ENCODE measurements around the gene RSPO3.

RSPO3 gene

DNA sequence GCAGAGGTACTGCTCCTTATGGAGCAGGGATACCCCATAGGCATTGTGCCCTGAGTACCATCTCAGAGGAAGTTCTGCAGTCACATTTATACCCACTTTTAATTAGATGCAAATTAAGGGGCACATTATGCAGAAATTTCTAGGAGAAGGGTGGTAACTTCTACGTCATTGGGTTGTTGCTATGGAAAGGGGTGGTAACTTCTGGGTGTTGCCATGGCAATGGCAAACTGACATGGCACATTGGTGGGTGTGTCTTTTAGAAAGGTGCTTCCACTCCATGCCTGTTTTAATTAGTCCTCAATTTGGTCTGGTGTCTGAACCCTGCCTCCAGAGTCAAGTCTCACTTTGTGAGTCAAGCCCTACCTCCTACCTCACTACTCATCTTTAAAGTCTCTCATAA is 42.0 kb downstream of the RSPO3 start:
- DNase-seq (ENCODE audit: low read depth): no peak

DNA sequence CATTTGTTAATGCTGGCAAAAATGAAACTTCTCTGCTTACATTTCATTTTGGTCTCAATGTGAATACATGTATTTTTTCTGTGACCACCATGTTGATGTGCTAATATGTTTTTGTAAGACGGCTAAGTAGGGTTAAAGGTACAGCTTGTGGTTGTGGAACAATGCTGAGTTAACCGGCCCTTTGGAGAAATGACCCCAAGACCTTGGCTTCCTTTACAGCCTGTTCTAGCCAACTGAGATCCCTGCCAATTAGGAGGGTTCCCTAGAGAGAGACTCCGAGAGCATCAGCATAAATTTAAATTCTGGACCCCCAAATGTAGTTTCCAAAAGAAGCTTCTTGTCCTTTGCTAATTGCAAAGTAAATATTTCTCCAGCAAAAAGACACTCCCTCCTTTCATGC is 44.4 kb downstream of the RSPO3 start:
- no peak for DNase-seq (ENCODE audit: low read depth)

DNA sequence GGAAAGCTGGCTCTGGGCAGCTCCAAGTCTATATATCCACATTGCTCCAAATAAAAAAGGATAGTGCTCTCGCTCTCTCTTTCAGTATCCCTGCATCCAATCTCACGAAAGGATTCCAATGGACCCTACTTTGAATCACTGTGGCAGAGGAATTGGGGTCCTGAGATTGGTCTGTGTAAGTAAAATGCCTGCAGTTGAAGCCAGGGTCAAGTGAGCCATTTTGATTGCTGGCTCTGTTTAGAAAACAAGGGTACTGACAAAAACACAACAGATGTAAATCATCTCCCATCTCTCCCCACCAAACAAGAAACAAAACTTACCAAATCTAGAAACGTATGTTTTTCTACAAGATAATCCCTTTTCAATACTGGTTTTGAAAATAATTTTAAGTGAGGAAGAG is 45.6 kb downstream of the RSPO3 start:
- DNase-seq (ENCODE audit: low read depth): no peak

DNA sequence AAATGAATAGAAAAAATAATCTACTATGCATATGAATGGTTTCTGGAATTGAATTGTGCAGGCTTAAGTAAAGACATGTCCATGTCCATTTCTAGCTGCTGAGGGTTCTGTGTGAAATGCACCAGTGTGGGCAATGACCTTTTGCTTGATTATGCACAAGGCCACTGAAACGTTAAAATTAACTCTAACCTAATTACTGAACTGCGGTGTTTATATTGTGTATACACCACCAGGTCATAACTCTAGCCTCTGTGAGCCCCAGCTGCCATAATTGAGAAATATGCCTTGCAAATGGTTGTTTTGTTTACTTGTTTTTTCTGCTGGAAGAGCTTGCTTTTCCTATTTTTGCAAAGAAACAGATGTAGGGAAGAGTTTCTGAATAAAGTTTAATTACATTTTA is 46.1 kb downstream of the RSPO3 start:
- DNase-seq (ENCODE audit: low read depth): no peak

DNA sequence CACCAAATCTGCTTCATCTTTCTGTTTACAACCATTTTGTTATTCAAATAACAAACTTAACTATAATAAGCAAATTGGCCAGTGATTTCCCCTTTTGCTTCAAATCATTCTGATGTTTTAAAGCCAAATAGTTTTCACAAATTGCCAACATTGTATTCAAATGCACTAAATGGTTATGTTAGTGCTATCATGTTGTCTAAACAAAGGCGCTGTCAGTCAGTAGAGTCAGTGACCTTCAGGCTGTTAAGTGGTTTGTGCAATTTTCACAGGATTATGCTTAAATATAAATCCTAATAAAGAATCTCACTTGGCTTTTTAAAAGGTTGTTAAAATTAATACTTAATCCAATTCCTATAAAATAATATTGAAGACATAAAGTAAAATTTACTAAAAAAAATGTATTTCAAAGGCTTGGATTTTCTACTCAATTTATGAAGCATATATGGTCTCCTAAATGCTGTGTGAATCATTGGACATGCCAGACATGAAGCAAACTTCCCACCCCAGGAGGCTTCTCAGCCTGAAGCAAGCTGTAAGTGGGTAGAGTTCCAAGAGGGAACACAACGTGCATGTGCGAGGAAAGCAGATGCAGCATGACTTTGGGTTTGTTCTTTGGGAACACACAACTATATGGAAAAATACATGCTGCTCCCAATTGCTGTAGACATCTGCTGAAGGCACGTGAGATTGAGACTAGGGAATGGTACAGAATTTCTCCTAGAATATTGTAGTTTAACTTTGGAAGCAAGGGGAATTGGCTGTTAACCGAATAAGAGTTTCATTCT is 54.9 kb downstream of the RSPO3 start:
- no peak for DNase-seq (ENCODE audit: low read depth)

DNA sequence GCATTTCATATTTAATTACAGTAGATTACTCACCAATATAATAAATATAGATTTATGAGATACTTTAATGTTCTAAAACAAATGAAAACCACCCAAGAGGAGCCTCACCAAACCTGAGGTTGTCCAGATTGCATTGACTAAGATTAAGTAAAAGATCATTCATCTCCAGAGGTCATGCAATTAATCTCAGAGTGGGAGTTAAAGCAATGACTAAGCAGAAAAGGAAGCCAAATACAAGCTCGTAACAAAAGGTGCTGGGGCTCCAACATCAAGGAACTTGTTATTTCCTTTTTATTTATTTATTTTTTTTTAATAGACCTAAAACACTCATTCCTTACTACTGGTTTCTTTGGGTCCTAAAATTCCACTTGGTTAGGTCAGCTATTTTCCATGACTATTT is 57.7 kb downstream of the RSPO3 start:
- DNase-seq (ENCODE audit: low read depth): no peak

DNA sequence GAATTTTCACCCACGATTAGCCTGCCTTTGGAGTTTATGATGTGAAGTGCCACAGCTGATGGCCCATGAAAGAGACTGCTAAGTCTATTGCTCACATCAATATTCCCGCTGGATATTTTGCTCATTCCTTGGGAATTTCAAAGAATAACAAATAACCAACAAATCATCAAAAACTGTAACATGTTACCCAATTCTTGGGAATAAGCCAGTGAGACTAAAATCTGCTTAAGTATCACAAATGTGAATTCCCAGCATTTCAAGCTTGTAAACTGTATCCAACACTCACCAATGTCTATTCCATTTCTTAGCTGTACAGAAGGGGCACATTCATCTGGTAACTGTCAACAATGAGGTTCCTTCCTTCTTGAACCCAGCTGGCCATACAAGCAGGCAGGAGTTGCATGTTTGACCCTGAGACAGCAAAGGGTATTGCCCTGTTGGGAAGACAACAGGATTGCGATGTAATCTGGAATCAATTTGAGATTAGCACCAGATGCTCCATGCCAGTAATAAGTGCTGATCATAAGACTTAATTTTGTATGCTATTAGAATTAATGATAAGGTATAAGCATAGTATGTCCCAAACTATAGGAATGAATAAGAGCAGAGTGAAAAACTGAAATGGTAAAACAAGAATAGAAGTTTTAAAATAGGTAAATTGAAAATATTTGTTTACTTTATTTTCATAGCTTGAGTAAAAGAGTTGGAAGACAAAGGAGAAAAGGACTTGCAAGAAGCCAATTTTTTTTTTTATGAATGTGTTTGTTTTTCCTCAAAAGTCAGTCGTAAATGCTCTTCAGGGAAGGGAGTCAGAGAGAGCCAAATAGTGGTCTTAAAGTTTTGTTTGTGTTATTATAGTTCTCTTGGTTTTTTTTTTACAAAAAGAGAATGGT is 58.8 kb downstream of the RSPO3 start:
- DNase-seq (ENCODE audit: low read depth): no peak

DNA sequence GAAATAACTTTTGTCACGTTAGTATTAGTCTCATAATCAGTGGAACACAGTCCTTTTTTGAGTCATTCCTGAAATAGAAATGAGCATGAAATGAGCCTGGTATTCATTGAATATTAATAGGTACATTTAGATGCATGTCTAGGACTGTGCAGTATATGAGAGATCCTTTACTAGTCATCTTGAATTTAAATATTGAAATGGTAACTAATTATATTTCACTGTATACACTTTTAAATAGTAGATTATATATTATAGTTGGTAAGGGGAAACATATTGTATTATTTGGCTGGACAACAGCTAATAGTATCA is 59.4 kb downstream of the RSPO3 start:
- no peak for DNase-seq (ENCODE audit: low read depth)

DNA sequence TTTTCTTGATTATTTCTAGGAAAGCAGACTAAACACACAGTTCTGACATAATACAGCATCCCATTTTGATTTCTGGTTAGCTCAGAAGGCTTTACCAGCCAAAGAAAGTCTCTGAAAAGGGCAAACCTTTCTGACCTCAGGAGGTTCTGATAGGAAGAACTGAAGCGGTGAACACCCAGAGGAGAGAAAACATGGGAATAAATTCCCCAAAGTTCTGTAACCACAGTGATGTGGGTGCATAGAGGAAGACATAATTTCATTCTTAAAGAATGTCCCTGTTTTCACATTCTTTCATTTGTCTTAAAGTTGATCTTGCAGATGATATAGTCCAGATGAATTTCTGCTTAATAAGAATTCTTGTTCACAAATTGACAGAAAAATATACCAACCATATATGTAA is 60.3 kb downstream of the RSPO3 start:
- no peak for DNase-seq (ENCODE audit: low read depth)

DNA sequence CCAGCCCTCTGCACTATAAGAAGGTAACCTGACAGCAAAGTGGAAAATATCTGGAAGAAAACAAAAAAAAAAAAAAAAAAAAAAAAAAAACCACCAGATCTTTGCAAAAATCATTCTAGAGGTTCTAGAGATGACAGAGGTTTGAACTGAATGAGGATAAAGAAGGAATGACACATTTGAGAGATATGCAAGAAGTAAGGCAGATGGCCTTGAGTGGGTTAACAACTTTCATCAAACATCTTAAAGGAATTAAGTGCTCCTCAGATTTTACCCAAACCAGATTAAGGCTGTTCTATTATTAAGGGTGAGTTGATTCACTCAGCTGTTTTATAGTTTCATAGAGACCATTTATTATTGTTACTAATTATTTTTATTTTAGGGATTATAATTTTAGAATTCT is 62.0 kb downstream of the RSPO3 start:
- DNase-seq (ENCODE audit: low read depth): no peak

DNA sequence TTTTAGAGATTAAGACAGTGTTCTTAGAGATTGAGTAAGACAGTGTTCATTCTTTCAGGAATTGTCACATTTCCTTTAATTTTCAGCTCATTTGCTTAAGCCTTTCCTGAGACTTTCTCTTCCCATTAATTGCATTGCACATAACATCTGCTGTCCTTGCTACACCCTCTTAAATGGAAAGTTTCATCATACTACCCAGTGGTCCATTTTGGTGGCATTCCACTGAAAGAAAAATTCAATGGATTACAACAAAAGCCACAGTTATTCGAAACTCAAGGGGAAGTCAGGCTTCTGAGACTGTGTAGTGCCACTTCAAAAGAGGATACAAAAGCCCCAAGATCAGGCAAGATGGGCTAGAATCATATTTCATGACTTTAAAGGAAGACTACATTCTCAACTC is 64.0 kb downstream of the RSPO3 start:
- no peak for DNase-seq (ENCODE audit: low read depth)

DNA sequence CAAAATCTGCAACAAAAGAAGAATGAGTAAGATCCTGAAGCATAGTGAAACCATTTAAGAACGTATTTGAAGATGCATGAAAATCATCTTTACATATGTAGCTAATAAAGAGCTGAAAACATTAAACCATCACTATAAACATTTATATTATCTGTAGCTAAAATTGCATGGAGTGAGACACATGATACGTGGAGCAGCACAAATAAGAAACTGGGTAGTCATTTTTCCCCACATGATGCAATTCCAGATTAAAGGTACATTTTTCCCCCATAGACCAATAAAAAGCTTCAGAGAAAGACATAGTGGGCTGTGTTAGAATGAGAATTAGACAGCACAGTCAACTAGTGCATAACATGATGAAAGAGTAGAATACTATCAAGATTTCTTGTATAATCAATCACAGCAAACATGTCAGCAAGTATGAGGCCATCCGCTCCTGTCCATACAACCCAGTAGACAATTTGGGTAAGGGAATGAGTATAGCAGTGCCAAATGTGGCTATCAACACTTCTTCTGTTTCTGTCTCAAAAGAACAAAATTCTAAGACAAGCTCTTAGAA is 67.0 kb downstream of the RSPO3 start:
- no peak for DNase-seq (ENCODE audit: low read depth)

DNA sequence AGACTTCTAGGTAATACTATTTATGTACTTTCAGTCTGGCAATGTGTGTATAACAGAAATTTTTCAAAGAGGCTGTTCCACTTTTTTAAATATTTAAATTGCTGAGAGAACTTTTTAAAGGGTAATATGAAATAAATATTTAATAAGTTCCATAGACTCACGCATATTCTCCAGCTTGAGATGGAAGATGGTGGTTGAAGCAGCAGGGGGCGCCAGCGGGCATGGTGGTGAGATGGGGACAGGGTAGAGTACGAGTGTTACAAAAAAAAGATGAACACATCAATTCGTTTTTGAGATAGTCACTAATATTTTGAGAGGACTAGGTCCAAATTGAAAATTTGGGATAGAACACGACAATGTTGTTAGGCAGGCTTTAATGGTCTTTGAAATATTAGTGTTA is 68.4 kb downstream of the RSPO3 start:
- no peak for DNase-seq (ENCODE audit: low read depth)

DNA sequence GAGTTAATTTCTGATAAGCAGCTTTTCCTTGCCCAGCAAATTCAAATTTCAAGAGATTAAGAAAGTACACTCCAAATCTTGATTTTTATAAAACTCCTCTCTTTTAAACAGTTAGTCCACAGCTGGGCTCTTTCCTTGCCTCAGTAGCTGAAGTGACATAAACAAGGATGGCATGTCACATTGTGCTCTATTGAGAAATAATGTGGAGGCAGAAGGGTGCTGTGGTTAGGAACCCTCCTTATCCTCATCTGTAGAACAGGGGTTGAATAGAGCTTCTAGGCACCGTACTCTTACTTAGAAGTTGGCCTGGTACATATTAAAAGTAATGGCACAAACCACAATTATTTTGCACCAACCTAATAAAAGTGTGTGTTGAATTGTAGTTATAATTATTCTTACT is 70.3 kb downstream of the RSPO3 start:
- no peak for DNase-seq (ENCODE audit: low read depth)

DNA sequence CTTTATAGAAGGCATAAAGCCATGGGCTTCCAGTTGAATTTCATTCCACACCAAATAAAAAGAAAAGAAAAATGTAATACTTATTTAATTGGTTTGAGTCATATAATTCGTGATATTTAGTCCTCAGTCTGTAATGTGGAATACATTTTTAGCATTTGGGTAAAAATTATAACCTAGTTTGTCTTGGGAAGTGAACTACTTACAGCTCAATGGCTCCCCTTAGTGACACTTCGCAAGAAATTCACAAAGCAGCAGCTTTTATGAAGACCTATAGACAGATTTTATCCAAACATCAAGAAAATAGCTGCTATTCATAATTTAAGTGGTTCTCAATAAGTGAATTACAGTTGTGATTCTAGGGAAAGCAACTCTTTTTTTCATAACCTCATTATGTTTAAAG is 72.1 kb downstream of the RSPO3 start:
- DNase-seq (ENCODE audit: low read depth): no peak

DNA sequence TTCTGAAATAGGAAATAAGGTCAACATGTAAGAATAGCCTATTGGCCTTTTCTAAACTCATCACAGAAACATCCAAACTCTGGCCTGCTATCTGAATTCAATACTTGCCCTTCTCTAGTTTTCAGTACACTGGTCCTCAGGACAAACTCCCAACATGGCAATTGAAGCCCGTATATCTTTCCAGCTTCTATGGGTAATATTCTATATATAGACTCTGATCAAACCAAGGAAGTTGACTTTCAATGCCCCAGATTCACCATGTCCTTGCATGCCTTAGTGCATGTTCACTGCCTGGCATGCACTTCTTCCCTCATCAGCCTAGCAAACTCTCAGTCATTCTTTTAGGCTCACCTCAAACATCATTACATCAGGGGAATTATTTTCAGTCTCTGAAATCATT is 73.2 kb downstream of the RSPO3 start:
- no peak for DNase-seq (ENCODE audit: low read depth)

DNA sequence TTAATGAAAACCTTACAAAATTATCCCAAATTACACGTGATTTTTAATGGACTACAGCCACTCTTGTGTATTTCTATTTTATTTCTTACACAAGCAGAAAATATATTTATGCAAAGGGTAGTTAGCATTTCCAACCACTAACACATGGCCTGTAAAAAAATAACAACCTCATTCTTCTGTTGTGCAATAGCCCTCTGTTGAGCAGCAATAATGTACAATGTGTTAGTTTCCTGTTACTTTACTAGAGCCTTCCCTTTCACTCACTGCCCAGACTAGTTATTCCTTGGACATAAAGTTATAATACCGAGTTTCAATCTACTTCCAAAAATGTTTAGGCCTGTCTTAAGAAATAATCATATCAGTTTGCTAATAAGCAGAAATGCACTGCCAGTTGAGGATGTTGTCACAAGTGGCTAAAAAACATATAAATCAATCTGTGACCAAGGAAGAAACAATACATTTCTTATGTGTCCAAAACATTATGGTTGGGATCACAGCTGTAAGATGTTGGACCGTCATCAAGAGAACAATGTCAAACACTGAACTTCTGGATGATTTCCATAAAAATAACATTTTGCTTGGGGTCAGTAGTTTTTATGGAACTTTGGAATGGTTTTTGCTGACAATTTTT is 74.6 kb downstream of the RSPO3 start:
- no peak for DNase-seq (ENCODE audit: low read depth)

DNA sequence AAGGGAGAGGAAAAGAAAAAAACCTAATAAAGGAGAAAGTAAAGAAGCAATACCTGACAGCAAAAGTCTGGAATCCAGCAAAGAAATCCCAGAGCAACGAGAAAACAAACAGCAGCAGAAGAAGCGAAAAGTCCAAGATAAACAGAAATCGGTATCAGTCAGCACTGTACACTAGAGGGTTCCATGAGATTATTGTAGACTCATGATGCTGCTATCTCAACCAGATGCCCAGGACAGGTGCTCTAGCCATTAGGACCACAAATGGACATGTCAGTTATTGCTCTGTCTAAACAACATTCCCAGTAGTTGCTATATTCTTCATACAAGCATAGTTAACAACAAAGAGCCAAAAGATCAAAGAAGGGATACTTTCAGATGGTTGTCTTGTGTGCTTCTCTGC is 77.4 kb downstream of the RSPO3 start:
- DNase-seq (ENCODE audit: low read depth): no peak

DNA sequence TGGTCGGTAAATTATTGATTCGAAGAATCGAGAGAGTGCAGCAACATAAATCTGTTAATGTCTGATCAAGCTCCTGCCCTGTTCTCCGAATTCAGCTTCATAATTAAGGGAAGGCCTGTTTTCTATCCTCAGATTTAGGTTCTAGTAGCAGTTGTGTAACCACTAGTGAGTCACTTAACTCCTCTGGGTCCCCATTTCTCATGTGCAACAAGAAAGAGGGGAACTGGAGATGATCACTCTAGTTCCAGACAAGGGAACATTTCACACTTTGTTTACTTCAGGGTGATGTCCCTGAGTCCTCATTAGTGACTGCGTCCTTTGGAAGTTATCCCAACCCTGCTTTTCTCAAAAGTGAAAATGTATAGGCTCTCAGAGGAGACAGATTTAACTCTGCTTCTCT is 80.1 kb downstream of the RSPO3 start:
- DNase-seq (ENCODE audit: low read depth): no peak

DNA sequence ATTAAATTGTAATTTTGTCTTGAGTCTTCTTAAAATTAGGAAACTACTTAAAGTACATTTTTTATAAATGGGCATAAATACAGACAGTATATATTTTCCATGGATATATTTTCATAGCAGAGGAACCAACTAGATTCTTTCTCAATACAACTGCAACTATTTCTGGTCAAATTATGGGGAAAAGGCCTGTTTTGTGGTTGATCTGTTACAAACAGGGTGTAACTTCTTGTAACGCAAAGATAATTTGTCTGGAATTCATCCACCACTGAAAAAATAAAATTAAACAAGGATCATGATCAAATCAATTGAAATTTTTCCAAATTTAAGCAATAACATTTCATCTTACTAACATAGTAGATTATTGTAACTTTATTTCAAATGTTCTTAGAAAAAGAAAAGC is 81.0 kb downstream of the RSPO3 start:
- no peak for DNase-seq (ENCODE audit: low read depth)

DNA sequence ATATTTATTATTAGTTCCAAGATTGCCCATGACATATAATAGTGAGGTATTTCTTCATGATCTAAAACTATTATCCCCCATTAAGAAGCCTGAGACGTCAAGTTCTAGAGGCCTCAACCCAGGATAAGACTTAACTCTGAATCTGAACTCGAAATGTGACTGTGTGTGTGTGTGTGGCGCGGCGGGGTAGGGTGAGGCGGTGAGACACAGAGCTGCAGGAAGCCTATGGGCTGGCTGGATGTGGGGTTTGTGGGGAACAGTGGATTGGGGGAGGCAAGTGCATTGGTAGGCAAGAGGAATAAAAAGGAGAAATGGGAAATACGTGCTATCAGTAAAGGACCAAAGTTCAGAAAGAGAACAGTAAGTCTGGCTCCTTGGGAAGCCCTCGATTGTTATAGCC is 81.6 kb downstream of the RSPO3 start:
- DNase-seq (ENCODE audit: low read depth): no peak

DNA sequence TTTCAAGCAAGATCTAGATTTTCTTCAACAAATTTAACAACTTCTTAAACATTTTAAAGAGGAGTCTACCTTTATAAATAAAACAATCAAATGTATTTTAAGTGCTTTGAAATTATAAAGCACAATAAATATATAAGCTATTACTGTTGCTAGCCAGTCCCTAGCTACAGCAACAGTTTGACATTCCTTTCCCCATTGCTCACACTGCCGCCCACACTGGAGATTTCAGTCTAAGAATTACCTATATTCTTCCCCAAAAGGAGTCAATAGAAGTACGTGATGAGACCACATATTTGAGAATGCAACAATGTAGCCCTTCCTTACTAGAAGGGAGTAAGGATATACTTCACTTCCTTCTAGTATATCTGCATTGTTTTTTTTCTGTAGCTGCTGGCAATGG is 82.8 kb downstream of the RSPO3 start:
- no peak for DNase-seq (ENCODE audit: low read depth)

DNA sequence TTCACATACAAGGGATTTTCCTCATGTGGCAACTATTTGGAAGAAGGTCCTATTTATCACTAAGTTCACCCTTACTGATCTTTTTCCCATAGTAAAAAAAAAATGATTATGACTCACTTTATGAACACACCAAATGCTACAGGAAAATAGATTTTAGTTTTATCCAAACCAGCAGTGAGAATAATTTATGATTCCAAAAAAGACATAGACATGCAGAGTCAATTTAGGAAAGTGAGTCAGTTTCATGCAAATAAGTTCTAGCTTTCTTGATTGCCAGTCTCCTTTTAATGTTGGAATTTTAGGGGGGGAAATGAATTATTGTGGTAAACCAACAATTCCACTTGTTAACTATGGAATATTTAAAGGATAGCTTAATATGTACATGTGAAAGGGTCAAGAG is 84.2 kb downstream of the RSPO3 start:
- no peak for DNase-seq (ENCODE audit: low read depth)

Data from stimulated activated CD8-positive, alpha-beta memory T cell treated with anti-CD3 and anti-CD28 coated beads, Interleukin-12 subunit alpha, Interleukin-12 subunit beta, amount 100 ng/mL, for 4 hours (primary cell).